ENCODE measurements around the gene MIGA2.

GRCh38 chr9:128999581-129000206 is 36.7 kb upstream of the MIGA2 start:
- TF ChIP-seq CTCF (IDR thresholded peaks at IDR 0.05; ENCODE audit: insufficient read depth, low read length) (no peak), REST (IDR thresholded peaks at IDR 0.05; ENCODE audit: insufficient replicate concordance, low read depth) (no peak)

All from HL-60 (cell line).